Stimulated activated CD8-positive, alpha-beta memory T cell treated with anti-CD3 and anti-CD28 coated beads, Interleukin-15, amount 100 ng/mL, for 24 hours (primary cell): ENCODE data around the gene ASIC3.
"Not testable (repeated sequence)": the region's sequence is repeated elsewhere in the genome, so short reads cannot be mapped to it uniquely, and the experiment has no call there.

Experiments
- DNase-seq: peaks from one replicate; pipeline ENCODE4 v3.0.0-alpha.2; 2020; ENCODE audit warnings: low read depth

ASIC3 gene

GRCh38 chr7:151032936-151033863, 15.1 kb upstream of the ASIC3 start:
- no peak for DNase-seq

- no peak for DNase-seq
Observed at GRCh38 chr7:151033864-151034249, 14.5 kb upstream of the ASIC3 start.

GRCh38 chr7:151034312-151035025, 13.9 kb upstream of the ASIC3 start:
- DNase-seq = no peak

- no peak for DNase-seq
Observed at GRCh38 chr7:151035026-151035717, 13.2 kb upstream of the ASIC3 start.

- no peak for DNase-seq
Observed at GRCh38 chr7:151035902-151036301, 12.4 kb upstream of the ASIC3 start.

GRCh38 chr7:151038951-151039849, 9.1 kb upstream of the ASIC3 start:
- DNase-seq = no peak

- DNase-seq = no peak
Observed at GRCh38 chr7:151039850-151040548, 8.3 kb upstream of the ASIC3 start.

- DNase-seq = no peak
Observed at GRCh38 chr7:151040616-151041375, 7.5 kb upstream of the ASIC3 start.

- DNase-seq = not testable (repeated sequence)
Observed at GRCh38 chr7:151043449-151043848, 4.9 kb upstream of the ASIC3 start.

- DNase-seq = no peak
Observed at GRCh38 chr7:151043959-151044358, 4.4 kb upstream of the ASIC3 start.

- DNase-seq = no peak
Observed at GRCh38 chr7:151045262-151045661, 3.1 kb upstream of the ASIC3 start.

- DNase-seq = no peak
Observed at GRCh38 chr7:151045967-151046366, 2.4 kb upstream of the ASIC3 start.

- no peak for DNase-seq
Observed at GRCh38 chr7:151046603-151047573, 1.4 kb upstream of the ASIC3 start.

- no peak for DNase-seq
Observed at GRCh38 chr7:151048911-151049463, 656 bp downstream of the ASIC3 start.

- DNase-seq = no peak
Observed at GRCh38 chr7:151051108-151051507, 2.8 kb downstream of the ASIC3 start.

- DNase-seq = no peak
Observed at GRCh38 chr7:151053096-151053495, 4.8 kb downstream of the ASIC3 start.

- no peak for DNase-seq
Observed at GRCh38 chr7:151053751-151054150, 5.4 kb downstream of the ASIC3 start.

- no peak for DNase-seq
Observed at GRCh38 chr7:151056283-151056665, 7.9 kb downstream of the ASIC3 start.
